Measurements from ENCODE around the gene DHDH. TPM values are rescaled to one million over a fixed set of nuclear protein-coding genes. Genes with fewer than 3 reads are reported as not detected.

DHDH gene
- total RNA-seq, 1 experiment from 2014 or later: 2.0 TPM

DNA sequence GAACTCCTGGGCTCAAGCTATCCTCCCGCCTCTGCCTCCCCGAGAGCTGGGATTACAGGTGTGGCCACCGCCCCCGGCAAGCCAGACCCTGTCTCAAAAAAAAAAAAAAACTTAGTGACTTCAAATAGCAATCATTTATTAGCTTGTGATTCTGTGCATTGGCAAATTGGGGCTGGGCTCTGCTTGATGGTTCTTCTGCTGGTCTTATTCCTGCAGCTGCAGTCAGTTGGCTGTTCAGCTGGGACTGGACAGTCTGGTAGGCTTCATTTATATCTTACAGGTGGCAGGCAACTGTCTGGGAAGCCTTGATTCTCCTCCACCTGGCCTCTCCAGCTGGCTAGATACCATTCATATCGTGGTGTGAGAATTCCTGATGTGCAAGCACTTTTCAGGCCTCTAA, 7.4 kb downstream of the DHDH start:
- Histone ChIP-seq H3F3A (ENCODE audit: insufficient read depth, low read depth) (peaks cover 9% of the 10 kb centered on the region), H3K4me3 (no peak overlapping the region), H3K9me3 (ENCODE audit: insufficient read depth, low read depth) (no peaks in the 10 kb centered on the region), H3K79me2 (ENCODE audit: low read depth) (no peaks in the 10 kb centered on the region), H3K9me2 (ENCODE audit: insufficient read depth) (no peaks in the 10 kb centered on the region), H3K36me3 (ENCODE audit: low read depth) (no peaks in the 10 kb centered on the region), H3K27me3 (ENCODE audit: insufficient read depth, low read depth) (no peaks in the 10 kb centered on the region), H3K27ac (no peak overlapping the region), H4K20me1 (ENCODE audit: insufficient read depth) (no peaks in the 10 kb centered on the region), H3K4me2 (no peak overlapping the region), H2AFZ (no peak overlapping the region), H3K4me1 (replicated peaks; ENCODE audit: insufficient read depth) (no peaks in the 10 kb centered on the region)
- ChIA-PET POLR2A (ENCODE audit: unreplicated experiment) (interaction anchor here (0.6 kb wide), 1 partner anchor 72 kb away, joined by 4 read pairs; no protein-coding TSS in a partner anchor), CTCF (no interaction called here)
- intact Hi-C loops (cut with micrococcal nuclease; ENCODE audit: unreplicated experiment): no loop called here
- no peak for TF ChIP-seq EZH2 (IDR thresholded peaks at IDR 0.05; ENCODE audit: low read depth)
- TF ChIP-seq, protein P1, sequence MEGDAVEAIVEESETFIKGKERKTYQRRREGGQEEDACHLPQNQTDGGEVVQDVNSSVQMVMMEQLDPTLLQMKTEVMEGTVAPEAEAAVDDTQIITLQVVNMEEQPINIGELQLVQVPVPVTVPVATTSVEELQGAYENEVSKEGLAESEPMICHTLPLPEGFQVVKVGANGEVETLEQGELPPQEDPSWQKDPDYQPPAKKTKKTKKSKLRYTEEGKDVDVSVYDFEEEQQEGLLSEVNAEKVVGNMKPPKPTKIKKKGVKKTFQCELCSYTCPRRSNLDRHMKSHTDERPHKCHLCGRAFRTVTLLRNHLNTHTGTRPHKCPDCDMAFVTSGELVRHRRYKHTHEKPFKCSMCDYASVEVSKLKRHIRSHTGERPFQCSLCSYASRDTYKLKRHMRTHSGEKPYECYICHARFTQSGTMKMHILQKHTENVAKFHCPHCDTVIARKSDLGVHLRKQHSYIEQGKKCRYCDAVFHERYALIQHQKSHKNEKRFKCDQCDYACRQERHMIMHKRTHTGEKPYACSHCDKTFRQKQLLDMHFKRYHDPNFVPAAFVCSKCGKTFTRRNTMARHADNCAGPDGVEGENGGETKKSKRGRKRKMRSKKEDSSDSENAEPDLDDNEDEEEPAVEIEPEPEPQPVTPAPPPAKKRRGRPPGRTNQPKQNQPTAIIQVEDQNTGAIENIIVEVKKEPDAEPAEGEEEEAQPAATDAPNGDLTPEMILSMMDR (conservative IDR thresholded peaks at IDR 0.05): no peak
- DNase-seq: no peak
- no TSS peak for BruUV-seq (replicated peaks)

DNA sequence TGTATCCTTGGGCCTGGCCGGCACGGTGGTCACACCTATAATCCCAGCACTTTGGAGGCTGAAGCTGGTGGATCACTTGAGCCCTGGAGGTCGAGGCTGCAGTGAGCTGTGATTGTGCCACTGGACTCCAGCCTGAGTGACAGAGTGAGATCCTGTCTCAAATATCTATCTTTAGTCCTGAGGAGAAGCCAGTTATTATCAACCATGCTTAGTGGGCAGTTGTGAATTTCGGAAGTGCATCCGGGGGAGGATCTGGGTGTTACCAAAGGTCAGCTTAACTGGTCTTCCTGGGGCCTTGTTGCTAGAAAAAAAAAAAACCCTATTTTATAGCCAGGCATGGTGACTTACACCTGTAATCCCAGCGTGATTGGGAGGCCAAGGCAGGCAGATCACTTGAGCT, 9.6 kb downstream of the DHDH start:
- H3K4me3 ChIP-seq: no peak overlapping the region
- POLR2A ChIA-PET (ENCODE audit: unreplicated experiment): interaction anchor here (0.7 kb wide), 1 partner anchor 19 kb away, joined by 9 read pairs; no protein-coding TSS in a partner anchor
- TF ChIP-seq EZH2 (IDR thresholded peaks at IDR 0.05; ENCODE audit: low read depth): no peak
- TF ChIP-seq, protein P1 (conservative IDR thresholded peaks at IDR 0.05): no peak
- intact Hi-C loops (cut with micrococcal nuclease; ENCODE audit: unreplicated experiment): no loop called here
- H3K4me2 ChIP-seq: no peak overlapping the region
- no peaks in the 10 kb centered on the region for H4K20me1 ChIP-seq (ENCODE audit: insufficient read depth)
- peaks cover 11% of the 10 kb centered on the region for H3F3A ChIP-seq (ENCODE audit: insufficient read depth, low read depth)
- H3K4me1 ChIP-seq (replicated peaks; ENCODE audit: insufficient read depth): no peaks in the 10 kb centered on the region
- no TSS peak for BruUV-seq (replicated peaks)
- H3K27ac ChIP-seq: no peak overlapping the region
- no peaks in the 10 kb centered on the region for H3K36me3 ChIP-seq (ENCODE audit: low read depth)
- H3K9me3 ChIP-seq (ENCODE audit: insufficient read depth, low read depth): no peaks in the 10 kb centered on the region
- no peaks in the 10 kb centered on the region for H3K27me3 ChIP-seq (ENCODE audit: insufficient read depth, low read depth)
- no peaks in the 10 kb centered on the region for H3K9me2 ChIP-seq (ENCODE audit: insufficient read depth)
- no peak for DNase-seq
- no peaks in the 10 kb centered on the region for H3K79me2 ChIP-seq (ENCODE audit: low read depth)
- CTCF ChIA-PET: no interaction called here
- H2AFZ ChIP-seq: no peak overlapping the region

DNA sequence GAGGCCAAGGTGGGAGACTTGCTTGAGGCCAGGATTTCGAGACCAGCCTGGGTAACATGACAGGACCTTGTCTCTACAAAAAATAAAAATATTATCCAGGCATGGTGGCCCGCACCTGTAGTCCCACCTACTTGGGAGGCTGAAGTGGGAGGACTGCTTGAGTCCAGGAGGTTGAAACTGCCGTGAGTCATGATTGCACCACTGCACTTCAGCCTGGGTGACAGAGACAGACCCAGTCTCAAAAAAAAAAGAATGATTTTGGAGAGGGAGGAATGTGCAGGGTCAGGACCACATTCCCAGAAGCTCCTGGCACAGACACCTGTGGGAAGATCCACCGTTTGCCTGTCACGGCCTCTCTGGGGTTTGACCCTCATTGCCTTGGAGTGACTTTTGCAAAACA, 11.9 kb downstream of the DHDH start:
- Histone ChIP-seq H2AFZ (no peak overlapping the region), H3F3A (ENCODE audit: insufficient read depth, low read depth) (peaks cover 11% of the 10 kb centered on the region; the same call in 1 of the 2 replicates), H3K4me1 (replicated peaks; ENCODE audit: insufficient read depth) (no peaks in the 10 kb centered on the region), H3K79me2 (ENCODE audit: low read depth) (no peaks in the 10 kb centered on the region), H3K4me3 (no peak overlapping the region), H3K36me3 (ENCODE audit: low read depth) (no peaks in the 10 kb centered on the region), H3K27me3 (ENCODE audit: insufficient read depth, low read depth) (no peaks in the 10 kb centered on the region), H3K27ac (no peak overlapping the region), H4K20me1 (ENCODE audit: insufficient read depth) (no peaks in the 10 kb centered on the region), H3K9me2 (ENCODE audit: insufficient read depth) (no peaks in the 10 kb centered on the region), H3K4me2 (no peak overlapping the region), H3K9me3 (ENCODE audit: insufficient read depth, low read depth) (no peaks in the 10 kb centered on the region)
- BruUV-seq (replicated peaks): no TSS peak
- ChIA-PET CTCF (interaction anchor here (0.6 kb wide), 1 partner anchor 19 kb away, joined by 3 read pairs; no protein-coding TSS in a partner anchor), POLR2A (ENCODE audit: unreplicated experiment) (no interaction called here)
- TF ChIP-seq, protein P1 (conservative IDR thresholded peaks at IDR 0.05): no peak
- TF ChIP-seq EZH2 (IDR thresholded peaks at IDR 0.05; ENCODE audit: low read depth): no peak
- no peak for DNase-seq
- intact Hi-C loops (cut with micrococcal nuclease; ENCODE audit: unreplicated experiment): no loop called here
